OCI-LY7 (cell line): Measurements from ENCODE around the gene CDC42BPG.

ENCODE experiments used
- EZH2phosphoT487 ChIP-seq: fragments of 200-600 bp; sonication (generic); IDR thresholded peaks from 2 replicates; pipeline ENCODE4 v1.6.1; 2018; ENCODE audit warnings: low read depth, borderline replicate concordance, mild to moderate bottlenecking, mixed run types, antibody characterized with exemption, low read length, moderate library complexity, mixed read lengths
- TF ChIP-seq, protein P1 (sequence below): fragments of 200-600 bp; sonication (generic); conservative IDR thresholded peaks from 2 replicates; pipeline ENCODE4 v1.5.1; 2014; ENCODE audit warnings: mild to moderate bottlenecking, antibody characterized with exemption, low read length, moderate library complexity, mixed read lengths

DNA sequence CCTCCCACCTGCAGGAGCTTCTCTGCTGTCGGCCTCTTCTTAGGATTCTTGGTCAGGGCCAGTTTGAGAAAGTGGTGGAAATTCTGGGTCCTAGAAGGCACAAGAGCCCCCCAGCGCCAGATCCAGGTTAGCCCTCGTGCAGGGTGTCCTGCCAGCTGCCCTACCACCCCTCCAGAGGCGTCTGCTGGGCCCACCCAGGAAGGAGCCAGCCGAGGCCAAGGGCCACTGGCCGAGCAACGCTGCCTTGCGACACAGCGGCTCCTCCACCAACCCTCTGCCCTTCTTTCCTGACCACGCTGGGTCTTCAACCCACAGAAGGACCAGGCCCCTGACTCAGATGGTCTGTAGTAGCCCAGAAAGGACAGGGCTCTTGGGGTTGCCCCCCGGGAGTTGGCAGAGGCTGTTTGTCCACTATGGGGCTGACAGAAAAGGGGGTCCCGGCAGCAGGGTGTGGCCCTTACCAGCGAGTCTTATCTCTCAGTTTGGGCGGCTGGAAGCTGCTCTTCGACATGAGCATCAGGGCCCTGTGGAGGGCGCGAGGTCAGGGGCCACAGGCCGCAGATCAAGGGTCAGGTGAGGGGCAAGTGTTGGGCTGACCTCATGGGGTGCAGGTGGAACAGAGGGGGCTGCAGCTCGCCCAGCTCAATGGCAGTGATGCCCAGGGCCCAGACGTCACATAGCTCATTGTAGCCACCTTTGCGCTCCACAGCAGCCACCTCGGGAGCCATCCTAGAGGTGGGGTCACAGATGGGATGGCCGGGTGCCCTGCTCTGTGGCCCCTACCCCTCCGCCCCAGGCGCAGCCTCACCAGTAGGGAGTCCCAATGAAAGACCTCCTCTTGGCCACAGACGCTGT lies 43.9 kb downstream of the CDC42BPG start:
- TF ChIP-seq, protein P1, sequence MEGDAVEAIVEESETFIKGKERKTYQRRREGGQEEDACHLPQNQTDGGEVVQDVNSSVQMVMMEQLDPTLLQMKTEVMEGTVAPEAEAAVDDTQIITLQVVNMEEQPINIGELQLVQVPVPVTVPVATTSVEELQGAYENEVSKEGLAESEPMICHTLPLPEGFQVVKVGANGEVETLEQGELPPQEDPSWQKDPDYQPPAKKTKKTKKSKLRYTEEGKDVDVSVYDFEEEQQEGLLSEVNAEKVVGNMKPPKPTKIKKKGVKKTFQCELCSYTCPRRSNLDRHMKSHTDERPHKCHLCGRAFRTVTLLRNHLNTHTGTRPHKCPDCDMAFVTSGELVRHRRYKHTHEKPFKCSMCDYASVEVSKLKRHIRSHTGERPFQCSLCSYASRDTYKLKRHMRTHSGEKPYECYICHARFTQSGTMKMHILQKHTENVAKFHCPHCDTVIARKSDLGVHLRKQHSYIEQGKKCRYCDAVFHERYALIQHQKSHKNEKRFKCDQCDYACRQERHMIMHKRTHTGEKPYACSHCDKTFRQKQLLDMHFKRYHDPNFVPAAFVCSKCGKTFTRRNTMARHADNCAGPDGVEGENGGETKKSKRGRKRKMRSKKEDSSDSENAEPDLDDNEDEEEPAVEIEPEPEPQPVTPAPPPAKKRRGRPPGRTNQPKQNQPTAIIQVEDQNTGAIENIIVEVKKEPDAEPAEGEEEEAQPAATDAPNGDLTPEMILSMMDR = no peak
- no peak for TF ChIP-seq EZH2phosphoT487
